HG02623 (cell line): ENCODE data around the gene DDI2.
"Not testable (repeated sequence)": the region's sequence is repeated elsewhere in the genome, so short reads cannot be mapped to it uniquely, and the experiment has no call there.

Experiments
- ATAC-seq: cut with Tn5 transposase; IDR thresholded peaks from one replicate; pipeline ENCODE4 v1.9.1; 2021; ENCODE audit warnings: moderate library complexity; ENCODE audit not compliant: unreplicated experiment

Gene DDI2

GRCh38 chr1:15636436-15636835 lies 19.2 kb downstream of the DDI2 start:
- no peak for ATAC-seq

- no peak for ATAC-seq
Observed at GRCh38 chr1:15637826-15638225, 20.6 kb downstream of the DDI2 start.

- no peak for ATAC-seq
Observed at GRCh38 chr1:15639262-15639661, 22.0 kb downstream of the DDI2 start.

- ATAC-seq = no peak
Observed at GRCh38 chr1:15639931-15640330, 22.7 kb downstream of the DDI2 start.

- no peak for ATAC-seq
Observed at GRCh38 chr1:15640667-15641066, 23.4 kb downstream of the DDI2 start.

GRCh38 chr1:15649937-15650336 lies 32.7 kb downstream of the DDI2 start:
- no peak for ATAC-seq

- ATAC-seq = no peak
Observed at GRCh38 chr1:15650433-15650832, 33.2 kb downstream of the DDI2 start.

- not testable (repeated sequence) for ATAC-seq
Observed at GRCh38 chr1:15652130-15652529, 34.9 kb downstream of the DDI2 start.

GRCh38 chr1:15654091-15654690 lies 36.9 kb downstream of the DDI2 start:
- ATAC-seq = no peak

- no peak for ATAC-seq
Observed at GRCh38 chr1:15656464-15656863, 39.2 kb downstream of the DDI2 start.

GRCh38 chr1:15657021-15657420 lies 39.8 kb downstream of the DDI2 start:
- ATAC-seq = no peak

GRCh38 chr1:15660151-15660550 lies 42.9 kb downstream of the DDI2 start:
- no peak for ATAC-seq

GRCh38 chr1:15662477-15662876 lies 45.2 kb downstream of the DDI2 start:
- no peak for ATAC-seq

- no peak for ATAC-seq
Observed at GRCh38 chr1:15663925-15664324, 46.7 kb downstream of the DDI2 start.

GRCh38 chr1:15667362-15667761 lies 50.1 kb downstream of the DDI2 start:
- no peak for ATAC-seq

GRCh38 chr1:15668089-15668754 lies 51.0 kb downstream of the DDI2 start:
- ATAC-seq = no peak

GRCh38 chr1:15669074-15669473 lies 51.8 kb downstream of the DDI2 start:
- no peak for ATAC-seq

- ATAC-seq = no peak
Observed at GRCh38 chr1:15669864-15670263, 52.6 kb downstream of the DDI2 start.

GRCh38 chr1:15671430-15671829 lies 54.2 kb downstream of the DDI2 start:
- no peak for ATAC-seq

- no peak for ATAC-seq
Observed at GRCh38 chr1:15674386-15675159, 57.3 kb downstream of the DDI2 start.

GRCh38 chr1:15676010-15676409 lies 58.8 kb downstream of the DDI2 start:
- ATAC-seq = no peak
